ENCODE measurements around the gene GDF15. TPM values are rescaled to one million over a fixed set of nuclear protein-coding genes. Genes with fewer than 3 reads are reported as not detected.

The GDF15 gene
- total and polyA plus RNA-seq, 11 donors = 0.33 to 5.7 (median 0.93) TPM

DNA sequence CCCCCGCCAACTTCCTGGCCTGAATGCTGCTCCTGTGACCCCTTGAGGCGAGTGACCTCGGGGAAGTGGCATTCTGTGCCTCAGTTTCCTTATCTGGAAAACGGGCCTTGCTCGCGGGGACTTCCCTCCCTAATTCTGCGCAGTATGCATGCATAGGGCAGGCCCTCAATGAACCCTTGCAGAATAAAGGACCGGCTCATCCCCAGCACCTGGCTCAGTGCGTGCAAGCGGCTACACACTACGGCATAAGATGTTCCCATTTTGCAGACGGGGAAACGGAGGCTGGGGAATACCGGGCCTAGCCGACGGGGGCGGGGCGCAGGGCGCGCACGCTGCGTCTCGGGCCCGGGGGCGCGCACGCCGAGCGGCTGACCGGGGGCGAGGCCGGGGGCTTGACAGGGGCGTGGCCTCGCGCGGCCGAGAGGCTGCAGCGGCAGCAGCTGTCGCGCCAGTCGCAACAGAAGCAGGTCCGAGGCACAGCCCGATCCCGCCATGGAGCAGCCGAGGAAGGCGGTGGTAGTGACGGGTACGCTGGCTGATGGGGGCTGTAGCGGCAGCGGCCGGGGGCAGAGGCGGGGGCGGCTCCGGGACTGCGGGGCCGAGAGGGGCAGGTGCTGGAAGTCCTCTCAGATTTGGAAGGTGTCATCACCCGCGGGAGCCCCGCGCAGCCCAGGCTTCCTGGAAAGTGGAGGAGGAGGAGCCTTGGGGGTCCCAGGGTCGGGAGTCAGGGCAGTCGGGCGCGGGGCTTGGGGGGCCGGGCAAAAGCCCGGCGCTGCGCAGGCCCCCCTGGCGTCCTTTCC, 45.6 kb upstream of the GDF15 start, which contains the start of gene PGPEP1:
TSS of gene PGPEP1 (plus strand) at position 409 of the 800 bp plus-strand sequence. CDS start at position 493, 84 bp downstream.
- WGBS, 4 donors = 4 to 11% (median 6%) methylated on average over 30 to 69 of the region's 69 CpGs
- intact Hi-C loops (cut with DNase I) = no loop called here
- TF ChIP-seq POLR2A (IDR thresholded peaks at IDR 0.05) = peak in 1 of 2 donors; percentile 48
- TF ChIP-seq, protein P1, sequence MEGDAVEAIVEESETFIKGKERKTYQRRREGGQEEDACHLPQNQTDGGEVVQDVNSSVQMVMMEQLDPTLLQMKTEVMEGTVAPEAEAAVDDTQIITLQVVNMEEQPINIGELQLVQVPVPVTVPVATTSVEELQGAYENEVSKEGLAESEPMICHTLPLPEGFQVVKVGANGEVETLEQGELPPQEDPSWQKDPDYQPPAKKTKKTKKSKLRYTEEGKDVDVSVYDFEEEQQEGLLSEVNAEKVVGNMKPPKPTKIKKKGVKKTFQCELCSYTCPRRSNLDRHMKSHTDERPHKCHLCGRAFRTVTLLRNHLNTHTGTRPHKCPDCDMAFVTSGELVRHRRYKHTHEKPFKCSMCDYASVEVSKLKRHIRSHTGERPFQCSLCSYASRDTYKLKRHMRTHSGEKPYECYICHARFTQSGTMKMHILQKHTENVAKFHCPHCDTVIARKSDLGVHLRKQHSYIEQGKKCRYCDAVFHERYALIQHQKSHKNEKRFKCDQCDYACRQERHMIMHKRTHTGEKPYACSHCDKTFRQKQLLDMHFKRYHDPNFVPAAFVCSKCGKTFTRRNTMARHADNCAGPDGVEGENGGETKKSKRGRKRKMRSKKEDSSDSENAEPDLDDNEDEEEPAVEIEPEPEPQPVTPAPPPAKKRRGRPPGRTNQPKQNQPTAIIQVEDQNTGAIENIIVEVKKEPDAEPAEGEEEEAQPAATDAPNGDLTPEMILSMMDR (IDR thresholded peaks at IDR 0.05) = no peak
- no peaks in the 10 kb centered on the region for H3K9me3 ChIP-seq
- peak in 3 of 4 donors; percentile 65 to 90 (median 88) for ATAC-seq
- peak within 1 kb of the TSS; percentile 69 to 99 (median 95) for H3K4me3 ChIP-seq
- H3K27ac ChIP-seq = peak within 1 kb of the TSS; percentile 61 to 92 (median 86)
- H3K4me1 ChIP-seq = peaks cover 0 to 36% (median 12%) of the 10 kb centered on the region in 12 donors
- H3K36me3 ChIP-seq = peaks cover 0 to 31% (median 16%) of the 10 kb centered on the region in 9 donors
- DNase-seq = peak; percentile 65 to 89 (median 88)
- no peaks in the 10 kb centered on the region for H3K27me3 ChIP-seq

DNA sequence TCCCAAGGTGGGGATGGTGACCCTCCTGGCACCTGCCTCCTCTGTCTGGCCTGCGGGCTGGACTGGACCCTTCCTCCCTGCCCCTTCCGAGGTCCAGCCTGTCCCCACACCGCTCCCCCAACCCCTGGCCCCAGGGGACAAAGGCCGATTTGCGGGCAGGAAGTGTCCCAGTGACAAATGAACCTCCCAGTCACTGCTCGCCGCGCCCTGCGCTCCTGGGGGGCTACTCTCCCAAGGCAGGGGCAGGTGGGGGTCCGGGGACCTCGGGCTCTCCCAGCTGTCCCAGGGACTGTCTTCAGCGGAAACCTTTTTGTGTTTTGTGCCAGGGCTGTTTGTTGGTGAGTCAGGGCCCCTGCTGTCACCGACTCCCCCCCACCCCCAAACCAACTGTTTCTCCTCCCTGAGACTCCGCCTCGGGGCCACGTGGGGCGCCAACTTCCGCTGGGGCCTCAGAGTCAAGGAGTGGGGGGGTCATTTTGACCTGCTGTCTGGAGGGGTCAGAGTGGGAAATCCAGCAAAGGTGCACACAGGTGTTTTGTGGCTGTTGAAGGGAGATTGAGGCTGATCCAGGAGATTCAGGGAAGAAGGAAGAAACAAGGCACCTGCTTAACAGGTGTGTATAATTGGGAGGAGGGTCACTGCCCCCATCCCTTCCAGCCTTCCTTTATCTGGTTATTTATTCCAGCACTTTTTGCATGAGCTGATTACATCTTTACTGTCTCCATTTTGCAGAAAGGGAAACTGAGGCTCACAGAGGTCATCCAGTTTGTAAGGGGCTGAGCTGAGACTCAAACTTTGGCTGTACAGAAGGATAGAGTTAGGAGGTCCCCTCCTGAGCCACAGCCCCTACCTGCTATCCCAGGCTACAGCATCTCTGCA, 44.7 kb upstream of the GDF15 start:
- Histone ChIP-seq H3K4me3 (peak overlapping the region; percentile 69 to 99 (median 95)), H3K27me3 (no peaks in the 10 kb centered on the region), H3K27ac (peak overlapping the region; percentile 61 to 92 (median 86)), H3K4me1 (peaks cover 0 to 36% (median 12%) of the 10 kb centered on the region in 12 donors), H3K36me3 (peaks cover 0 to 37% (median 16%) of the 10 kb centered on the region in 9 donors), H3K9me3 (no peaks in the 10 kb centered on the region)
- peak; percentile 60 to 80 (median 66) for DNase-seq
- WGBS, 4 donors = 2 to 3% (median 2%) methylated on average over 10 to 18 of the region's 18 CpGs
- peak; percentile 41 to 70 (median 64) for ATAC-seq
- TF ChIP-seq POLR2A (IDR thresholded peaks at IDR 0.05) = no peak
- TF ChIP-seq, protein P1 (IDR thresholded peaks at IDR 0.05) = peak in 1 of 12 donors; percentile 5
- intact Hi-C loops (cut with DNase I) = no loop called here

DNA sequence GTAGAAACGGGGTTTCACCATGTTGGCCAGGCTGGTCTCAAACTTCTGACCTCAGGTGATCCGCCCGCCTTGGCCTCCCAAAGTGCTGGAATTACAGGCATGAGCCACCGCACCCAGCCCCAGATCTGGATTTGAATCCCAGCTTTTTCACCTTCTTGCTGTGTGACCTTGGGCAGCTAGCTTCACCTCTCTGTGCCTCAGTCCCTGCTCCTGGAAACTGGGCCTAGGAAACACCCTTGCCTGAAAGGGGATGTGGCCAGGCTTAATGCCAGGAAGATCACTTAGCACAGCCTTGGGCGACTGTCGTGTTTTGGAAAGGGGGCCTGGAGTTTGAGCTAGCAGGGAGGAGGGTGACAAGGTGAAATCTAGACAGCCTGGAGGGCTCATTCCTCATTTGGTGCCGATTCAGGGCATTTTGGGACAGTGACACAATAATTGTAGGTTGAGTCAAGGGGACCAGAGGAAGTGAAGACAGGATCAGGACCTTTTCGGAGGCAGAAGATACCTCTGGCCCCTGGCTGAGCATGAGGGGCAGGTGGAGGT, 43.8 kb upstream of the GDF15 start:
- Histone ChIP-seq H3K4me1 (peaks cover 0 to 36% (median 12%) of the 10 kb centered on the region in 12 donors), H3K27ac (no peak overlapping the region), H3K4me3 (peak overlapping the region in 1 of 12 donors; percentile 98), H3K27me3 (no peaks in the 10 kb centered on the region), H3K36me3 (peaks cover 0 to 39% (median 16%) of the 10 kb centered on the region in 9 donors), H3K9me3 (no peaks in the 10 kb centered on the region)
- intact Hi-C loops (cut with DNase I) = no loop called here
- 82 to 86% (median 83%) methylated on average over 8 of the region's 8 CpGs for WGBS, 4 donors
- no peak for ATAC-seq
- TF ChIP-seq POLR2A (IDR thresholded peaks at IDR 0.05) = no peak
- TF ChIP-seq, protein P1 (IDR thresholded peaks at IDR 0.05) = no peak
- DNase-seq = no peak

All from heart left ventricle (tissue), 16 donors.